ENCODE data around the gene GLUD1.
"Not testable (repeated sequence)": the region's sequence is repeated elsewhere in the genome, so short reads cannot be mapped to it uniquely, and the experiment has no call there.

Gene GLUD1

DNA sequence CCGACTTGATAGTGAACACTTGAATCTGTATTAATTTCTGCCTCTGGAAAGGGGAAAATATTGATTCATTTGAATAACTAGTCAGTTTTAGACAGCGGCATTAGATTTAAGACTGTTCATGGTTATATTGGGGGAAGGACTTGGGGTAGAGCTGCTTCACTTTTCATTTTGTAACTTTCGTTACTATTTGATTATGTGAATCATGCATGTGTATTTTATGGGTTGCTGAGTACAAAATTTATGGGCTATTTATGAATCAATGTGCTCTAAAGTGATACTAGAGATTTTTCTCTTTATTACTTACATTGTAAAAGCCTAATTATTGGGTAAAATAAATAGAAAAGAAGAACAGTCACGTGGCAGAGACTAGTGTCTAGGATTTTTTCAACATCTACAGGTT is 4.9 kb downstream of the GLUD1 start:
- TF ChIP-seq ISL1 (CRISPR knock-in tag; IDR thresholded peaks at IDR 0.05) (no peak), SNAI2 (CRISPR knock-in tag; IDR thresholded peaks at IDR 0.05) (no peak), TCF4 (CRISPR knock-in tag; IDR thresholded peaks at IDR 0.05; ENCODE audit: borderline replicate concordance) (no peak), PPARA (CRISPR knock-in tag; IDR thresholded peaks at IDR 0.05; ENCODE audit: borderline replicate concordance) (no peak), RARB (CRISPR knock-in tag; IDR thresholded peaks at IDR 0.05) (no peak), ZC3H10 (CRISPR knock-in tag; IDR thresholded peaks at IDR 0.05) (no peak)
- TF ChIP-seq, protein P1, sequence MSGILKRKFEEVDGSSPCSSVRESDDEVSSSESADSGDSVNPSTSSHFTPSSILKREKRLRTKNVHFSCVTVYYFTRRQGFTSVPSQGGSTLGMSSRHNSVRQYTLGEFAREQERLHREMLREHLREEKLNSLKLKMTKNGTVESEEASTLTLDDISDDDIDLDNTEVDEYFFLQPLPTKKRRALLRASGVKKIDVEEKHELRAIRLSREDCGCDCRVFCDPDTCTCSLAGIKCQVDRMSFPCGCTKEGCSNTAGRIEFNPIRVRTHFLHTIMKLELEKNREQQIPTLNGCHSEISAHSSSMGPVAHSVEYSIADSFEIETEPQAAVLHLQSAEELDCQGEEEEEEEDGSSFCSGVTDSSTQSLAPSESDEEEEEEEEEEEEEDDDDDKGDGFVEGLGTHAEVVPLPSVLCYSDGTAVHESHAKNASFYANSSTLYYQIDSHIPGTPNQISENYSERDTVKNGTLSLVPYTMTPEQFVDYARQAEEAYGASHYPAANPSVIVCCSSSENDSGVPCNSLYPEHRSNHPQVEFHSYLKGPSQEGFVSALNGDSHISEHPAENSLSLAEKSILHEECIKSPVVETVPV (CRISPR knock-in tag; IDR thresholded peaks at IDR 0.05): no peak
- ATAC-seq: no peak

DNA sequence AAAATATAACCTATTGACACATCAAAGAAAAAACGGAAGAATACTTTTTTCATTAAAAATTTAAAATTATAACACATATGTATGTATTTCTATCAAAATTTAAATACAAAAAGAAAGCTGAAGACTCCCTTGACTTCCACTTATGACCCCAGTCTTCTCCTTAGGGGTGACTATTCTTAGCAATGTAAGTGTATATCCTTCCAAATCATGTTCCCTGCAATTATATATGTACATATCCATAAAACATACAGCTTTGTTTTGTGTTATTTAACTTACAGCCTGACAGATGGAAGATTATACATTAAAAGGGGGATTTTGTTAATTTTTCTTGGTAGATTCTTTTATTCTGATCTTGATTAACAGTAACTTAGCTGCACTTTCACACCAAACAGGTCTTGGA is 9.1 kb downstream of the GLUD1 start:
- TF ChIP-seq, protein P2, sequence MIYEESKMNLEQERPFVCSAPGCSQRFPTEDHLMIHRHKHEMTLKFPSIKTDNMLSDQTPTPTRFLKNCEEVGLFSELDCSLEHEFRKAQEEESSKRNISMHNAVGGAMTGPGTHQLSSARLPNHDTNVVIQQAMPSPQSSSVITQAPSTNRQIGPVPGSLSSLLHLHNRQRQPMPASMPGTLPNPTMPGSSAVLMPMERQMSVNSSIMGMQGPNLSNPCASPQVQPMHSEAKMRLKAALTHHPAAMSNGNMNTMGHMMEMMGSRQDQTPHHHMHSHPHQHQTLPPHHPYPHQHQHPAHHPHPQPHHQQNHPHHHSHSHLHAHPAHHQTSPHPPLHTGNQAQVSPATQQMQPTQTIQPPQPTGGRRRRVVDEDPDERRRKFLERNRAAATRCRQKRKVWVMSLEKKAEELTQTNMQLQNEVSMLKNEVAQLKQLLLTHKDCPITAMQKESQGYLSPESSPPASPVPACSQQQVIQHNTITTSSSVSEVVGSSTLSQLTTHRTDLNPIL (CRISPR knock-in tag; IDR thresholded peaks at IDR 0.05; ENCODE audit: low read depth): no peak
- TF ChIP-seq ZNF565 (CRISPR knock-in tag; conservative IDR thresholded peaks at IDR 0.05; ENCODE audit: low read depth) (no peak), ARNTL (CRISPR knock-in tag; IDR thresholded peaks at IDR 0.05; ENCODE audit: borderline replicate concordance, low read depth) (no peak), ZC3H10 (CRISPR knock-in tag; IDR thresholded peaks at IDR 0.05) (no peak), PPARA (CRISPR knock-in tag; IDR thresholded peaks at IDR 0.05; ENCODE audit: borderline replicate concordance) (no peak), ESRRG (CRISPR knock-in tag; IDR thresholded peaks at IDR 0.05) (no peak), TOX (CRISPR knock-in tag; IDR thresholded peaks at IDR 0.05; ENCODE audit: borderline replicate concordance) (no peak), ZNF70 (CRISPR knock-in tag; IDR thresholded peaks at IDR 0.05) (no peak), RARB (CRISPR knock-in tag; IDR thresholded peaks at IDR 0.05) (no peak), CSDC2 (CRISPR knock-in tag; IDR thresholded peaks at IDR 0.05) (no peak), BACH2 (CRISPR knock-in tag; IDR thresholded peaks at IDR 0.05; ENCODE audit: borderline replicate concordance) (no peak), ZNF8 (CRISPR knock-in tag; IDR thresholded peaks at IDR 0.05) (no peak), SNAI2 (CRISPR knock-in tag; IDR thresholded peaks at IDR 0.05) (no peak), GLIS3 (CRISPR knock-in tag; IDR thresholded peaks at IDR 0.05) (no peak)
- TF ChIP-seq, protein P1 (CRISPR knock-in tag; IDR thresholded peaks at IDR 0.05): no peak
- TF ChIP-seq, protein P3, sequence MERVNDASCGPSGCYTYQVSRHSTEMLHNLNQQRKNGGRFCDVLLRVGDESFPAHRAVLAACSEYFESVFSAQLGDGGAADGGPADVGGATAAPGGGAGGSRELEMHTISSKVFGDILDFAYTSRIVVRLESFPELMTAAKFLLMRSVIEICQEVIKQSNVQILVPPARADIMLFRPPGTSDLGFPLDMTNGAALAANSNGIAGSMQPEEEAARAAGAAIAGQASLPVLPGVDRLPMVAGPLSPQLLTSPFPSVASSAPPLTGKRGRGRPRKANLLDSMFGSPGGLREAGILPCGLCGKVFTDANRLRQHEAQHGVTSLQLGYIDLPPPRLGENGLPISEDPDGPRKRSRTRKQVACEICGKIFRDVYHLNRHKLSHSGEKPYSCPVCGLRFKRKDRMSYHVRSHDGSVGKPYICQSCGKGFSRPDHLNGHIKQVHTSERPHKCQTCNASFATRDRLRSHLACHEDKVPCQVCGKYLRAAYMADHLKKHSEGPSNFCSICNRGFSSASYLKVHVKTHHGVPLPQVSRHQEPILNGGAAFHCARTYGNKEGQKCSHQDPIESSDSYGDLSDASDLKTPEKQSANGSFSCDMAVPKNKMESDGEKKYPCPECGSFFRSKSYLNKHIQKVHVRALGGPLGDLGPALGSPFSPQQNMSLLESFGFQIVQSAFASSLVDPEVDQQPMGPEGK (CRISPR knock-in tag; IDR thresholded peaks at IDR 0.05; ENCODE audit: borderline replicate concordance): no peak
- TF ChIP-seq, protein P4, sequence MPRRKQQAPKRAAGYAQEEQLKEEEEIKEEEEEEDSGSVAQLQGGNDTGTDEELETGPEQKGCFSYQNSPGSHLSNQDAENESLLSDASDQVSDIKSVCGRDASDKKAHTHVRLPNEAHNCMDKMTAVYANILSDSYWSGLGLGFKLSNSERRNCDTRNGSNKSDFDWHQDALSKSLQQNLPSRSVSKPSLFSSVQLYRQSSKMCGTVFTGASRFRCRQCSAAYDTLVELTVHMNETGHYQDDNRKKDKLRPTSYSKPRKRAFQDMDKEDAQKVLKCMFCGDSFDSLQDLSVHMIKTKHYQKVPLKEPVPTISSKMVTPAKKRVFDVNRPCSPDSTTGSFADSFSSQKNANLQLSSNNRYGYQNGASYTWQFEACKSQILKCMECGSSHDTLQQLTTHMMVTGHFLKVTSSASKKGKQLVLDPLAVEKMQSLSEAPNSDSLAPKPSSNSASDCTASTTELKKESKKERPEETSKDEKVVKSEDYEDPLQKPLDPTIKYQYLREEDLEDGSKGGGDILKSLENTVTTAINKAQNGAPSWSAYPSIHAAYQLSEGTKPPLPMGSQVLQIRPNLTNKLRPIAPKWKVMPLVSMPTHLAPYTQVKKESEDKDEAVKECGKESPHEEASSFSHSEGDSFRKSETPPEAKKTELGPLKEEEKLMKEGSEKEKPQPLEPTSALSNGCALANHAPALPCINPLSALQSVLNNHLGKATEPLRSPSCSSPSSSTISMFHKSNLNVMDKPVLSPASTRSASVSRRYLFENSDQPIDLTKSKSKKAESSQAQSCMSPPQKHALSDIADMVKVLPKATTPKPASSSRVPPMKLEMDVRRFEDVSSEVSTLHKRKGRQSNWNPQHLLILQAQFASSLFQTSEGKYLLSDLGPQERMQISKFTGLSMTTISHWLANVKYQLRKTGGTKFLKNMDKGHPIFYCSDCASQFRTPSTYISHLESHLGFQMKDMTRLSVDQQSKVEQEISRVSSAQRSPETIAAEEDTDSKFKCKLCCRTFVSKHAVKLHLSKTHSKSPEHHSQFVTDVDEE (CRISPR knock-in tag; IDR thresholded peaks at IDR 0.05): no peak
- no peak for ATAC-seq

DNA sequence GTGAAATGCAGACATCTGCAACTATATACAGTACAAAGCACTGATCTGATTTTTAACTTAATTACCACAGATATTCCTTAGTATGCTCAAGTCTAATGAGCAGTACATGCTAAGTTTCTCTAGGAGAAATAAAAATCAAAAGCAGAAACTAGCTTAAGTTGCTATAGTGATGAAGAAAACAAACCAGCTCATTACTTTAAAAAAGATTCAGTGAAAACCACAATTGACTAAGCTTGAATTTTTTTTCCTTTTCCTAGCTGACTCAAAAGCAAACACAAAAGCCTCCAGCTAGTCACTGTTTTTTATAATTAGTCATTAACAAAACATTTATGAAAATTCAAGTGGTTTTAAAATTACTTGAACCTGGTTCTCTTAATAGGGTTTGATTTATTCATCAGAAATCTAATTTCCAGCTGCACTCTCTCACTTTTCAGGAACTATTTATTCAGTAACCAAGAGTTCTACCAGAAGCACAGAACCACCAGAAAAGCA is 10.3 kb downstream of the GLUD1 start:
- ATAC-seq: peak; percentile 87
- TF ChIP-seq ISL1 (CRISPR knock-in tag; IDR thresholded peaks at IDR 0.05): 0 out of 2 replicates have a peak, but pooled peaks have one; percentile 12

DNA sequence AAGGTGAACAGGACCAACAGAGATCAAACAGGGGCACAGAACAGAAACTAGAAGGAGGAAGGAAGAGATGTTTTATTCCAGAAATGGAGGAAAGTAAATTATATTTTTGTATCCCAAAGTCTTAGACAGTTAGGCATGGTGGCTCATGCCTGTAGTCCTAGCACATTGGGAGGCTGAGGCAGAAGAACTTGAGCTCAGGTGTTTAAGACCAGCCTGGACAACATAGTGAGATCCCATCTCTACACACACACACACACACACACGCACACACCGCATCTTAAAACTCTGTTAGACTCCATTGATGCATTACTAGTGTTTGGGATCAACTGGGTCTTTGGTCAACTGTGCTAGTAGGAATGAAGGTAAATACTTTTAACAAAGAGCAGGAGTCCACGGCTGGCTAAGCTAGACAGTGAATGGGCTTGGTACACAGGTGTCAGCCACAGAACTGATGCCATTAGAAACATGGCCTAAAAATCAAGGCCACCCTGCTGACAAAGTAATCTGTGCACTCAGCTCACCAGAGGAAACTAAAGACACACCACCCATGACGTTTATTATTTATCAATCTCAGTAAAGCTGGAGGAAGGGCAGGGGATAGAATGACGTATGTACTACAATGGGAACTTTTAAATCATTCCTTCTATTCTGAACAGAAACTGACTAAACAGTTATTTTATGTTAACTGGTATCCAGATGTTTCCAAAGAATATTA is 10.9 kb downstream of the GLUD1 start:
- peak; percentile 79 for ATAC-seq

DNA sequence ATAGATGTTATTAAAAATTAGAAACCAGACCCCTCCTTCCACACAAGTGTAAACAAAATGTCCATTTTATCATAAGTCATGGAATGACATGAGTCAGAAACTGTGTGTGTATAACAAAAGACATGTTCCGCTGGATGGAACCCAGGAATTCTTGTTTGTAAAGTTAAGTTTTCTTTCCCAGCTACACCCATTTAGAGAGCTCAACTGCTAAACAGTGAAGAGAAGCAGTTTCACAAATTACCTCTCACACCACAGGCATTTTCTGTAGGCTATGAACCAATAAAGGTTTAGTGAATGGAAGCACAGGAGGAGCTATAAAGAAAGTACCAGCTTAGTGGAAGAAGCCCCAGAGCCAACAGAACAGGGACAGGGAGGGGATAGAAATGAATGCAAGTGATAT is 12.4 kb downstream of the GLUD1 start:
- ATAC-seq: not testable (repeated sequence)

DNA sequence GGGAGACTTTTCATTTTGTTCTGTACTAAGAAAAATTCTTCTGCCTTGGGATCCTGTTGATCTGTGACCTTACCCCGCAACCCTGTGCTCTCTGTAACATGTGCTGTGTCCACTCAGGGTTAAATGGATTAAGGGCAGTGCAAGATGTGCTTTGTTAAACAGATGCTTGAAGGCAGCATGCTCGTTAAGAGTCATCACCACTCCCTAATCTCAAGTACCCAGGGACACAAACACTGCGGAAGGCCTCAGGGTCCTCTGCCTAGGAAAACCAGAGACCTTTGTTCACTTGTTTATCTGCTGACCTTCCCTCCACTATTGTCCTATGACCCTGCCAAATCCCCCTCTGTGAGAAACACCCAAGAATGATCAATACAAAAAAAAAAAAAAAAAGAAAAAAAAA is 13.1 kb downstream of the GLUD1 start:
- ATAC-seq: not testable (repeated sequence)

DNA sequence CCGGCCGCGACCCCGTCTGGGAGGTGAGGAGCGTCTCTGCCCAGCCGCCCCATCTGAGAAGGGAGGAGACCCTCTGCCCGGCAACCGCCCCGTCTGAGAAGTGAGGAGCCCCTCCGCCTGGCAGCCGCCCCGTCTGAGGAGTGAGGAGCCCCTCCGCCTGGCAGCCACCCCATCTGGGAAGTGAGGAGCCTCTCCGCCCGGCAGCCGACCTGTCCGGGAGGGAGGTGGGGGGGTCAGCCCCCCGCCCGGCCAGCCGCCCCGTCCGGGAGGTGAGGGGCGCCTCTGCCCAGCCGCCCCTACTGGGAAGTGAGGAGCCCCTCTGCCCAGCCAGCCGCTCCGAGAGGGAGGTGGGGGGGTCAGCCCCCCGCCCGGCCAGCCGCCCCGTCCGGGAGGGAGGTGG is 14.0 kb downstream of the GLUD1 start:
- not testable (repeated sequence) for ATAC-seq

Data from SK-N-SH treated with all-trans-retinoic acid at 6 μM for 48 hours (cell line).